ENCODE measurements around the gene SCAP. TPM values are rescaled to one million over a fixed set of nuclear protein-coding genes. Genes with fewer than 3 reads are reported as not detected.
"Not testable (repeated sequence)": the region's sequence is repeated elsewhere in the genome, so short reads cannot be mapped to it uniquely, and the experiment has no call there.

Gene SCAP
- total RNA-seq, 1 donor from 2014 or later = 84.7 TPM

DNA sequence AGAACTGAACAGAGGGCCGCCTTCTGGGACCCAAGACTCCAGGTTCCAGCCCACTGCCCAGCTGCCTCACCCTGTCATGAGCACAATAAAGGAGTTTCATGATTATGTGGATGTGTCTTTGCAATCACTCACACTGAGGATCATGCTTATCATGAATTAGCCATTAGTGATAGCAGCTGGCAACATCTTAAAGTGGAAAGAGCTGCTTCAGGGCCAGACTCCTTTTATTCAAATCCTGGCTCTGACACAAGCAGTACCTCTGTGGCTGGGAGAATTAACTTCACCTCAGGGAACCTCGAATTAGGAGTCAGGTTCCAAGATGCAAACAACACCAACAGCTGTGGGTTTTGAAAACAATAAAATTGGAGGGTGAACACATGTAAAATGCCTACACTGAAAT, 6.6 kb upstream of the SCAP start:
- H3K27me3 ChIP-seq = no peaks in the 10 kb centered on the region

DNA sequence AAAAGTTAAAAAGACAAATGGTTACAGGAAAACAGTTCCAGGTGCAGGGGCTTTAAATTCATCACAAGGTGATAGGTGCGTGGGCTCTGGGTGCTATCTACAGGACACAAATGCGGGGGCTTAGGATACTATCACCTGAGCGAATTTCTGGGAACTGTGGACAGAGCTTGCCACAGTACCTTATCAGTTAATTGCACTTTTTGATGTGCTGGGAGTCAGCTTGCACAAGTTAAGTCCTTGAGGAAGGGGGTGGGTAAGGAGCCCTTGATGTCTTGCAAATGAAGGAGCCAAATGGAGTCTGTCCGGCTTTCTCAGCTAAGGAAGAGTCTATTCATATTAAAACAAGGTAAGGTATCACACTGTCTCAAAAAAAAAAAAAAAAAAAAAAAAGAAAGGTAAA, 6.0 kb upstream of the SCAP start:
- H3K4me1 ChIP-seq; DNase-seq (ENCODE audit: extremely low spot score in 2 of 2); H3K9me3 ChIP-seq; H3K4me3 ChIP-seq; intact Hi-C loops (cut with DNase I); H3K36me3 ChIP-seq; H3K27me3 ChIP-seq; H3K27ac ChIP-seq: not testable (repeated sequence)

More for the DNA sequence above, 6.6 kb upstream of the SCAP start:
- TF ChIP-seq POLR2AphosphoS5 (IDR thresholded peaks at IDR 0.05; ENCODE audit: insufficient read depth in 1 of 2, low read depth in 1 of 2) = no peak
- TF ChIP-seq, protein P1, sequence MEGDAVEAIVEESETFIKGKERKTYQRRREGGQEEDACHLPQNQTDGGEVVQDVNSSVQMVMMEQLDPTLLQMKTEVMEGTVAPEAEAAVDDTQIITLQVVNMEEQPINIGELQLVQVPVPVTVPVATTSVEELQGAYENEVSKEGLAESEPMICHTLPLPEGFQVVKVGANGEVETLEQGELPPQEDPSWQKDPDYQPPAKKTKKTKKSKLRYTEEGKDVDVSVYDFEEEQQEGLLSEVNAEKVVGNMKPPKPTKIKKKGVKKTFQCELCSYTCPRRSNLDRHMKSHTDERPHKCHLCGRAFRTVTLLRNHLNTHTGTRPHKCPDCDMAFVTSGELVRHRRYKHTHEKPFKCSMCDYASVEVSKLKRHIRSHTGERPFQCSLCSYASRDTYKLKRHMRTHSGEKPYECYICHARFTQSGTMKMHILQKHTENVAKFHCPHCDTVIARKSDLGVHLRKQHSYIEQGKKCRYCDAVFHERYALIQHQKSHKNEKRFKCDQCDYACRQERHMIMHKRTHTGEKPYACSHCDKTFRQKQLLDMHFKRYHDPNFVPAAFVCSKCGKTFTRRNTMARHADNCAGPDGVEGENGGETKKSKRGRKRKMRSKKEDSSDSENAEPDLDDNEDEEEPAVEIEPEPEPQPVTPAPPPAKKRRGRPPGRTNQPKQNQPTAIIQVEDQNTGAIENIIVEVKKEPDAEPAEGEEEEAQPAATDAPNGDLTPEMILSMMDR (IDR thresholded peaks at IDR 0.05) = no peak
- TF ChIP-seq POLR2A (IDR thresholded peaks at IDR 0.05) = no peak
- intact Hi-C loops (cut with DNase I) = no loop called here
- Histone ChIP-seq H3K4me1 (no peaks in the 10 kb centered on the region), H3K27ac (no peak overlapping the region), H3K36me3 (no peaks in the 10 kb centered on the region), H3K9me3 (no peaks in the 10 kb centered on the region), H3K4me3 (no peak overlapping the region)
- no peak for DNase-seq (ENCODE audit: extremely low spot score in 2 of 2)

DNA sequence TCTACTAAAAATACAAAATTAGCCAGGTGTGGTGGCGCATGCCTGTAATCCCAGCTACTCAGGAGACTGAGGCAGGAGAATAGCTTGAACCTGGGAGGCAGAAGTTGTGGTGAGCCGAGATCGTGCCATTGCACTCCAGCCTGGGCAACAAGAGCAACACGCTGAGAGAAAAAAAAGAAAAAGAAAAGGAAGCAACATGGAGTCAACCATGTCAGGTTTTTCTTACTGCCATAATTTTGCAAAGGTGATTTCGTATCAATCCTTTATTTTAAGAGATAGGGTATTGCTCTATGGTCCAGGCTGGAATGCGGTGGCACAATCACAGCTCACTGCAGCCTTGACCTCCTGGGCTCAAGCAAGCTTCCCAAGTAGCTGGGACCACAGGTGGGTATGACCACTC, 4.5 kb upstream of the SCAP start:
- H3K27me3 ChIP-seq; H3K36me3 ChIP-seq; DNase-seq (ENCODE audit: extremely low spot score in 2 of 2); H3K4me1 ChIP-seq; H3K9me3 ChIP-seq; H3K4me3 ChIP-seq; intact Hi-C loops (cut with DNase I); H3K27ac ChIP-seq: not testable (repeated sequence)

DNA sequence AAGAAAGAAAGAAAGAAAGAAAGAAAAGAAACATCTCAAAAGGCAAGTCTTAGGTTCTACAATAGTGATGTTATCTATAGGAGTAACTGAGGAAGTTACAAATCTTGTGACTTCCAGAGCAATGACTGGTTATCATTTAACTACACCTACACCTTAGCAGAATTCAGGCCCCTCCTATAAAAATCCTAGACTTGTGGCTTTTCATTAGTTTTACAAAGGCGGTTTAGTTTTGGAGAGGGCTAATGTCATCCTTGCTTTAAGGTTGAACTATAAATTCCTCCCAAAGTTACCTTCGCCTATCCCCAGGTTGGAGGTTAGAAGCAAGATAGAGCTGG, 4.1 kb upstream of the SCAP start:
- TF ChIP-seq, protein P1 (IDR thresholded peaks at IDR 0.05) = no peak
- no peak for TF ChIP-seq POLR2A (IDR thresholded peaks at IDR 0.05)
- no peak for TF ChIP-seq POLR2AphosphoS5 (IDR thresholded peaks at IDR 0.05; ENCODE audit: insufficient read depth in 1 of 2, low read depth in 1 of 2)
- H3K4me3 ChIP-seq = no peak overlapping the region
- no peak overlapping the region for H3K27ac ChIP-seq
- no peak for DNase-seq (ENCODE audit: extremely low spot score in 2 of 2)
- peaks cover 12% of the 10 kb centered on the region for H3K4me1 ChIP-seq
- H3K36me3 ChIP-seq = no peaks in the 10 kb centered on the region
- no peaks in the 10 kb centered on the region for H3K27me3 ChIP-seq
- H3K9me3 ChIP-seq = no peaks in the 10 kb centered on the region
- intact Hi-C loops (cut with DNase I) = loop anchor here (5.0 kb wide), 1 partner anchor 57 kb away; no protein-coding TSS in a partner anchor

DNA sequence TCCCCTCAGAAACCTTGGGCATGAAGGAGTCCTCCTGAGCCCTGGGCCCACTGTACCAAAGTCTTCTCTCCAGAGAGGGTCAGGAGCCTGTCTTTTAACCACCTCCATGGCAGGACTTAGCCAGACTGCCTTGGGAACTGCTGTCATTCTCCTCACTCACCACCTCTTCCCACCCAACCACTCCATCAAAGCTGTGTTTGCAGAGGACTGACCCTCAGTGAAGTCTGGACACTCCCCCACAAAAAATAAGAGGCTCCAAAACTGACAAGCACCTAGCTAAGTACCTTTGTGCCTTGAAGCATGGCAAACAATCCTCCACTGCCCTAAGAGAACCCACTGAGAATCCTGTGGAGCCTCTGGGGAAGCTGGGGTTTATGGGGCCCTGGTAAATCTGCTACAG, 2.3 kb upstream of the SCAP start:
- Histone ChIP-seq H3K36me3 (no peaks in the 10 kb centered on the region), H3K27ac (no peak overlapping the region), H3K4me1 (peaks cover 30% of the 10 kb centered on the region), H3K4me3 (no peak overlapping the region), H3K9me3 (no peaks in the 10 kb centered on the region), H3K27me3 (no peaks in the 10 kb centered on the region)
- intact Hi-C loops (cut with DNase I) = loop anchor here (5.0 kb wide), 1 partner anchor 56 kb away; no protein-coding TSS in a partner anchor
- TF ChIP-seq POLR2AphosphoS5 (IDR thresholded peaks at IDR 0.05; ENCODE audit: insufficient read depth in 1 of 2, low read depth in 1 of 2) (no peak), POLR2A (IDR thresholded peaks at IDR 0.05) (no peak)
- TF ChIP-seq, protein P1 (IDR thresholded peaks at IDR 0.05) = no peak
- DNase-seq (ENCODE audit: extremely low spot score in 2 of 2) = no peak

DNA sequence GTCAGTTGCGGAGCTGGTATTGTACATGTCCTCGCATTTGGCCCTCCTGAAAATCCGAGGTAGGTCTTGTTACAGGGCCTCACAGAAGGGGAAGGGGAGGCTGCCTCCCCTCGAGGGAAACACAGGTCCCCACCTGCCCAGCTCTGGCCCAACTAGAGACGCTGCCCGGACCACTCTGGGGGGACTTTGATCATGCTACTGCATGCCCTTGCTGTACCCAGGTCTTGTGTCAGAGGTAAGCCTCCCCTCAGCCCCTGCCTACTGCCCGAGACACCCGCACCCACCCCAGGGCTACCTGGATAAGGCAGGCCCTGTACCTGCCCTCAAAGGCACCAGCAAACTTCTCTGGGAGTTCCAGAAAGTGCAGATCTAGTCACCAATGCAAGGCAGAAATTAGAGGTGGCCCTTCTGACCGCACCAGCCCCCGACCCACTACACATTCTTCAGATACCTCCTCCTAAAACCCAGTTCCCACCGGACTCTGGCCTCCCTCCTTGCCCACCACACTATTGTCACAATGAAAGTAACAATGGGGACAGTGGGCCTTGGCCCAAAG, 981 bp upstream of the SCAP start:
- Histone ChIP-seq H3K9me3 (no peaks in the 10 kb centered on the region), H3K4me3 (peak overlapping the region; percentile 85 to 94), H3K27ac (no peak overlapping the region), H3K4me1 (peaks cover 31% of the 10 kb centered on the region), H3K36me3 (no peaks in the 10 kb centered on the region), H3K27me3 (no peaks in the 10 kb centered on the region)
- intact Hi-C loops (cut with DNase I) = loop anchor here (5.0 kb wide), 1 partner anchor 54 kb away; no protein-coding TSS in a partner anchor
- TF ChIP-seq POLR2A (IDR thresholded peaks at IDR 0.05) (no peak), POLR2AphosphoS5 (IDR thresholded peaks at IDR 0.05; ENCODE audit: insufficient read depth in 1 of 2, low read depth in 1 of 2) (no peak)
- TF ChIP-seq, protein P1 (IDR thresholded peaks at IDR 0.05) = no peak
- DNase-seq (ENCODE audit: extremely low spot score in 2 of 2) = no peak

Measured in vagina (tissue), 2 donors.